Thyroid gland (tissue), 4 donors: Measurements from ENCODE around the gene PARD3.

ENCODE experiments used
- CTCF ChIP-seq, 6 experiments: fragments of 200-600 bp in 3 of 6; fragments of 450-650 bp in 3 of 6; sonication (generic) in 3 of 6; IDR thresholded peaks; one replicate each; pipeline ENCODE4 v1.5.1; 2016 to 2019; ENCODE audit warnings: antibody characterized with exemption in 6 of 6, mild to moderate bottlenecking in 2 of 6, inconsistent platforms in 1 of 6, moderate library complexity in 1 of 6
- POLR2A ChIP-seq, 2 donors: fragments of 450-650 bp; IDR thresholded peaks; one replicate each; pipeline ENCODE4 v1.6.1; 2017; ENCODE audit warnings: antibody characterized with exemption in 2 of 2, mild to moderate bottlenecking in 2 of 2, moderate library complexity in 1 of 2

- TF ChIP-seq CTCF (IDR thresholded peaks at IDR 0.05) = no peak
- no peak for TF ChIP-seq POLR2A (IDR thresholded peaks at IDR 0.05)
Observed at GRCh38 chr10:34612446-34612845, 202.7 kb downstream of the PARD3 start.
